ENCODE results near the gene MRPS15.

DNA sequence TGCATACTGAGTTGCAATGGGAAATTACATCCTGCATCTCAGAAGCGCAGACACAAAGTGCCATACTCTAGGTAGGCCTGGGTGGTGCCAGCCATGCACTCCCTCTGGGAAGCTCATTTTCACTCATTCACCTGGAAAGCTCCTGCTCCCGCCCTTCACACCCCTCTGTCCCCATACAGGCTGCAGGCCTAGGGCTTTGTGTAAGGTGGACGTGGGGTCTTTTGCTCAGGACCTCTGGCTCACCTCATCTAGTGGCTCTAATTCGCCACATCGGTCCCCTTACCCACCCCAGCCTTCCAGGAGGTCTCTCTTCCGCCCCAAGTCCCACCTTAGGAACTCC is 751 bp downstream of the MRPS15 start:
- TF ChIP-seq, protein P1, sequence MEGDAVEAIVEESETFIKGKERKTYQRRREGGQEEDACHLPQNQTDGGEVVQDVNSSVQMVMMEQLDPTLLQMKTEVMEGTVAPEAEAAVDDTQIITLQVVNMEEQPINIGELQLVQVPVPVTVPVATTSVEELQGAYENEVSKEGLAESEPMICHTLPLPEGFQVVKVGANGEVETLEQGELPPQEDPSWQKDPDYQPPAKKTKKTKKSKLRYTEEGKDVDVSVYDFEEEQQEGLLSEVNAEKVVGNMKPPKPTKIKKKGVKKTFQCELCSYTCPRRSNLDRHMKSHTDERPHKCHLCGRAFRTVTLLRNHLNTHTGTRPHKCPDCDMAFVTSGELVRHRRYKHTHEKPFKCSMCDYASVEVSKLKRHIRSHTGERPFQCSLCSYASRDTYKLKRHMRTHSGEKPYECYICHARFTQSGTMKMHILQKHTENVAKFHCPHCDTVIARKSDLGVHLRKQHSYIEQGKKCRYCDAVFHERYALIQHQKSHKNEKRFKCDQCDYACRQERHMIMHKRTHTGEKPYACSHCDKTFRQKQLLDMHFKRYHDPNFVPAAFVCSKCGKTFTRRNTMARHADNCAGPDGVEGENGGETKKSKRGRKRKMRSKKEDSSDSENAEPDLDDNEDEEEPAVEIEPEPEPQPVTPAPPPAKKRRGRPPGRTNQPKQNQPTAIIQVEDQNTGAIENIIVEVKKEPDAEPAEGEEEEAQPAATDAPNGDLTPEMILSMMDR (IDR thresholded peaks at IDR 0.05; ENCODE audit: insufficient read depth, low read depth, low read length), result no peak
- no peak for TF ChIP-seq EZH2 (IDR thresholded peaks at IDR 0.05; ENCODE audit: insufficient read depth, low read length)
